ENCODE data around the gene CROCC2.

The CROCC2 gene

DNA sequence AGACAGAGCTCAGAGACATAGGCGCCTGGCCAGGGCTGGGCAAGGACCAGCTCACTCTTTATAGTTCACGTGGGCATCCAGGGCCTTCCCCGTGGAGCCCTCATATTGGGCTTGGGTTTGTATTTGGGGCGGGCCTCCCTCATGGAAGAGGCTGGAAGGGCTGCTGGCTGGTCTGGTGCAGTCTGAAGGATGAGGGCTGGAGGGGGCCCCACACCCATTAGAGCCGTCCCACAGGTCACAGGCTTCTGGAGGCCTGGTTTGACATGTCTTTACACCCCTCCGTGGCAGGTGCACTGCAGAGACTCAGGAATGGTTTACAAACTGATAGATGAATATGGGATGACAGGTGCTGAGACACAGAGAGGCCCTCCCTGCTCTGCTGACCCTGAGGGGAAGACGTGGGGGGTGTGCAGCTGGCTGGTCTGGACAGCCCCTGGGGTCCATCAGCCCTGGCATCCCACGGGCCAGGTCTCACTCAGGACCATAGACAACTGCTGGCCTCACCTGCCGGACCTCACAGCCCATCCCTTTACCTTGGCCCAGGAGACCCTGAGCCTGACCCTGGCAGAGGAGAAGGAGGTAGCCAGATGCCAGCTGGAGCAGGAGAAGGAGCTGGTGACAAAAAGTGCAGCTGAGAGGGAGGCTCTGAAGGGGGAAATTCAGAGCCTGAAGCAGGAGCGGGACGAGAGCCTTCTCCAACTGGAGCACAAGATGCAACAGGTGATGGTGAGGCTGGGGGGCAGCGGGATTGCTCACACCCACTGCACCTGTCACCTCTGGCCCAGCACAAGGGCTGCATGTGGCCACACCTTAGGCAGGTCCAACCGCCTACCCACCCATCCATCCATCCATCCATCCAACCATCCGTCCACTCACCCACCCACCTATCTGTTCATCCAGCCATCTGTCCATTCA, 43.9 kb downstream of the CROCC2 start:
- H3K4me3 ChIP-seq (ENCODE audit: low read depth, low read length), result no peak overlapping the region
- H3K9me3 ChIP-seq (ENCODE audit: control insufficient read depth, insufficient read depth, low read depth, low read length), result no peaks in the 10 kb centered on the region
- H3K4me1 ChIP-seq (ENCODE audit: control insufficient read depth, insufficient read depth, low read length), result peaks cover 9% of the 10 kb centered on the region; the same call in 1 of the 2 replicates
- H3K27me3 ChIP-seq (ENCODE audit: control insufficient read depth, insufficient read depth, low read length), result no peaks in the 10 kb centered on the region
- H3K27ac ChIP-seq (ENCODE audit: low read depth, low read length), result no peak overlapping the region
- H3K9ac ChIP-seq (ENCODE audit: low read length), result no peak overlapping the region
- H3K36me3 ChIP-seq (ENCODE audit: control insufficient read depth, insufficient read depth, low read length), result no peaks in the 10 kb centered on the region

DNA sequence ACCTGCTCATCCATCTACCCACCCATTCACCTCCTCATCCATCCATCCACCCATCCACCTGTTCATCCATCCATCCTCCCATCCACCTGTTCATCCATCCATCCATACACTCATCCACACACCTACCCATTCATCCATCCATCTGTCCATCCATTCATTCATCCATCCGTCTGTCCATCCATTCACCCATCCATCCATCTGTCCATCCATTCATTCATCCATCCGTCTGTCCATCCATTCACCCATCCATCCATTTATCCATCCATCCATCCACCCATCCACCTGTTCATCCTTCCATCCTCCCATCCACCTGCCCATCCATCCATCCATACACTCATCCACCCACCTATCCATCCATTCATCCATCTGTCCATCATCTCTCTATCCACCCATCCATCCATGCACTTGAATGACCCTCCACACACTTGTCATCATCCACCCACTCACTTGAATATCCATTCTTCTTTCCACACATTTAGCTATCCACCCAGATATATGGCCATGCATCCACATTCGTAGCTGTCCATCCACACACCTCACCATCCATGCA, 45.0 kb downstream of the CROCC2 start:
- Histone ChIP-seq H3K27ac (ENCODE audit: low read depth, low read length) (no peak overlapping the region), H3K4me3 (ENCODE audit: low read depth, low read length) (no peak overlapping the region), H3K4me1 (ENCODE audit: control insufficient read depth, insufficient read depth, low read length) (peaks cover 10% of the 10 kb centered on the region; the same call in 1 of the 2 replicates), H3K36me3 (ENCODE audit: control insufficient read depth, insufficient read depth, low read length) (no peaks in the 10 kb centered on the region), H3K9me3 (ENCODE audit: control insufficient read depth, insufficient read depth, low read depth, low read length) (no peaks in the 10 kb centered on the region), H3K9ac (ENCODE audit: low read length) (no peak overlapping the region), H3K27me3 (ENCODE audit: control insufficient read depth, insufficient read depth, low read length) (no peaks in the 10 kb centered on the region)

DNA sequence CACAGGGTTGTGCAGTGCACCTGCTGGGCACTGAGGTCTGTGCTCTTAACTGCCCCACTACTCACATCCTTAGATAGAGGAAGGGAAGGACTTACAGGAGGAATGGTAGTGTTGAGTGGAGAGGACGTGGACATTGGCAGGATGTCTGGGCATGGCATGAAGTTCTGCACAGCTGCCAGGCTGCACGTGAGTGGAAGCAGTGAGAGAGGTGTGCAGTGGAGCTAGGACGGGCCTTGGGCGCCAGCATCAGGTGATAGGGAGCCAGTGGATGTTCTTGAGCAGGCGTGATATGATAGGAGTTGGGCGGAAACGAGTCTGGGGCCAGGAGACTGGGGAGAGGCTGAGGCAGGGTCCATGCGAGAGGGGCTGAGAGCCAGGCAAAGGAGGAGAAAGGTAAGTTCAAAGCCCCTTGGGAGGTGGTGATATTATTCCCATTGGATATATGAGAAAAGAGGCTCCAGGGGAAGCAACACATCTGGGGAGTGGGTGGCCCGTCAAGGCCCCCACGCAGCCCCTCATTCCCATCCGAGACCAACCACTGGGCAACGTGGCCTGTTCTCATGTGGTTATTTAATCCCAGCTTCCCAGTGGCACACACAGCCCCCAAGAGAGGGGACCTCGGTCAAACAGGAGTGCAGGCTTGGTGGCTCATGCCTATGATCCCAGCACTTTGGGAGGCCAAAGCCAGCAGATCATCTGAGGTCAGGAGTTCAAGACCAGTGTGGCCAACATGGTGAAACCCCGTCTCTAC, 46.5 kb downstream of the CROCC2 start:
- H3K4me3 ChIP-seq (ENCODE audit: low read depth, low read length), result no peak overlapping the region
- no peak overlapping the region for H3K27ac ChIP-seq (ENCODE audit: low read depth, low read length)
- no peaks in the 10 kb centered on the region for H3K27me3 ChIP-seq (ENCODE audit: control insufficient read depth, insufficient read depth, low read length)
- H3K4me1 ChIP-seq (ENCODE audit: control insufficient read depth, insufficient read depth, low read length), result peaks cover 10% of the 10 kb centered on the region; the same call in 1 of the 2 replicates
- H3K36me3 ChIP-seq (ENCODE audit: control insufficient read depth, insufficient read depth, low read length), result no peaks in the 10 kb centered on the region
- no peak overlapping the region for H3K9ac ChIP-seq (ENCODE audit: low read length)
- H3K9me3 ChIP-seq (ENCODE audit: control insufficient read depth, insufficient read depth, low read depth, low read length), result no peaks in the 10 kb centered on the region

DNA sequence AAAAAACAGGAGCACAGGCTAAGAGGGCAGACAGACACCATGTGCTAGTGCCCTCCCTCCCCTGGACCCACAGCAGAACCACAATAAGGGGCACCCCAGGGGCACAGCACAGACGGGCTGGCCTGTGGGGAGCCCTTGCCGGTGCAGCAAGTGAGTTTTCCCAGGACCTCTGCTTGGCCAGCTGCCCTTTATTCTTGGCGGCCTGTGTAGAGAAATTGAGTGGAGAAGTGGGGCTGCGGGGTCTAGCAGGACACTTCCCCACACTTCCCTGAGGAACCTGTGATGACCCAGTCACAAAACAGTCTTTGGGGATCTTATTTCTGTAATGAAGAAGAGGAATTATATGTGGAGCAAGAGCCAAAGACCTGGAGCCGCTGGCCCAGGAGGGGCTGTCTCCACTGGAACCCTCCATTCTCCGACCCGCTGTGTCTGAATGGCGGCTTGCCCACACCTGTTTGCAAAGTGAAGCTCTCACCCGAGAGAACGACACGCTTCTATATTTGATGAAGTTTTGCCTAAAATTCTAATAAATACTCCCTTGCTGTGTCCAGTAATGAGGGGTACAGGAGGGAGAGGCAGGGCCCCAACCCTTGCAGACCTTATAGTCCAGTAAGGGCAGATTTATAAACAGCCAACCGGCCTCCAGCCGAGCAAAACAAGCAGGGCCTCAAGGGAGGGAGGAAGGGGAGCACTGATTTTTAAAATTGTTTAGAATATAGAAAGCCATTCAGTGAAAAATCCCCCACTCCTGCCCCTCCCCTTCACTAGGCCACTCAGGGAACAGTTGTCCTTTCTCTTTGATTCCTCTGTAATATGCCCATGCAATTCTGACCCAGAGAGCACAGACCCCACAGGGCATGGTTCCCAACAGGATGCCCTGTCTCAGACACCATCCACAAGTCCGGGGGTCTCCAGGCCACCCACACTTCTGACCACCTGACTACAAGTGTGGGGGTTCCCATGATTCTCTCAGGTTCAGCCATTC, 47.6 kb downstream of the CROCC2 start:
- Histone ChIP-seq H3K9ac (ENCODE audit: low read length) (no peak overlapping the region), H3K27me3 (ENCODE audit: control insufficient read depth, insufficient read depth, low read length) (no peaks in the 10 kb centered on the region), H3K36me3 (ENCODE audit: control insufficient read depth, insufficient read depth, low read length) (no peaks in the 10 kb centered on the region), H3K4me1 (ENCODE audit: control insufficient read depth, insufficient read depth, low read length) (peaks cover 10% of the 10 kb centered on the region; the same call in 1 of the 2 replicates), H3K4me3 (ENCODE audit: low read depth, low read length) (no peak overlapping the region), H3K9me3 (ENCODE audit: control insufficient read depth, insufficient read depth, low read depth, low read length) (no peaks in the 10 kb centered on the region), H3K27ac (ENCODE audit: low read depth, low read length) (no peak overlapping the region)

DNA sequence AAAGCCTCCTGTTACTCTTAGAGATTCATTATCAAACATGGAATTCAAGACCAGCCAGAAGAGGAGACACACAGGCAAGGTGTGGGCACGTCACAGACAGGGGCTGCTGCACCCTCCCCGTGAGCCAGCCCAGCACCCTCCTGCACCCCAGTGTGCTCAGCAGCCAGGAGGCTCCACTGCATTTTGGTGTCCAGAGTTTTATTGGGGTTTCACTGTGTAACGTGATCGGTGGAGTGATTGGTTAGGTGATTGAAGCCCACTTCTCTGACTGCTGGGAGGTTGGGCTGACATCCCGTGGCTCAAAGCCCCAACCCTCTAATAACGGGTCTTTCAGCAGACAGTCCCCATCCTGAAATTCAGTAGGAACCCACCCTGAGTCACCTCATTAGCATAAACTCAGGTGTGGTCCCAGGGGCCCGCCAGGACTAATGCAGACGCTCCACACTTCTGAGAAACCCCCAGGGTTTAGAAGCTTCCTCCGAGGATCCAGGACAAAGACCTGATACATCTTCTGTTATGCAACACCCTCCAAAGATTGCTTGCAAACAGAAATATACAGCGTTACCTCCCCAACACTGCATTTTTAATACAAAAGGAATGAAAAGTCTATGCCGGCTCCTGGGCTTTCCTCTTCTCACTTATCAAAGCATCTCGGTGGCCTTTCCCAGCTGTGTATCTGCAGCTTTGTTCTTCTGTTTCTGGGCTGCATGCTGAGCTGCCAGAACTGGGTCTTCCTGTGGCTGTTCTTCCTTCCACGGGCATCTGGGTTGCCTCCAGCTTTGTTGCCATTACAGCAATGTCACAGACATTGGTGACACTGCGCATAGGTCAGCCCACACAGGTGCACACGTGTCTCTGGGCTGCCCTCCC, 48.5 kb downstream of the CROCC2 start:
- Histone ChIP-seq H3K27me3 (ENCODE audit: control insufficient read depth, insufficient read depth, low read length) (no peaks in the 10 kb centered on the region), H3K9me3 (ENCODE audit: control insufficient read depth, insufficient read depth, low read depth, low read length) (no peaks in the 10 kb centered on the region), H3K4me3 (ENCODE audit: low read depth, low read length) (no peak overlapping the region), H3K36me3 (ENCODE audit: control insufficient read depth, insufficient read depth, low read length) (no peaks in the 10 kb centered on the region), H3K9ac (ENCODE audit: low read length) (no peak overlapping the region), H3K4me1 (ENCODE audit: control insufficient read depth, insufficient read depth, low read length) (peaks cover 10% of the 10 kb centered on the region; the same call in 1 of the 2 replicates), H3K27ac (ENCODE audit: low read depth, low read length) (no peak overlapping the region)

DNA sequence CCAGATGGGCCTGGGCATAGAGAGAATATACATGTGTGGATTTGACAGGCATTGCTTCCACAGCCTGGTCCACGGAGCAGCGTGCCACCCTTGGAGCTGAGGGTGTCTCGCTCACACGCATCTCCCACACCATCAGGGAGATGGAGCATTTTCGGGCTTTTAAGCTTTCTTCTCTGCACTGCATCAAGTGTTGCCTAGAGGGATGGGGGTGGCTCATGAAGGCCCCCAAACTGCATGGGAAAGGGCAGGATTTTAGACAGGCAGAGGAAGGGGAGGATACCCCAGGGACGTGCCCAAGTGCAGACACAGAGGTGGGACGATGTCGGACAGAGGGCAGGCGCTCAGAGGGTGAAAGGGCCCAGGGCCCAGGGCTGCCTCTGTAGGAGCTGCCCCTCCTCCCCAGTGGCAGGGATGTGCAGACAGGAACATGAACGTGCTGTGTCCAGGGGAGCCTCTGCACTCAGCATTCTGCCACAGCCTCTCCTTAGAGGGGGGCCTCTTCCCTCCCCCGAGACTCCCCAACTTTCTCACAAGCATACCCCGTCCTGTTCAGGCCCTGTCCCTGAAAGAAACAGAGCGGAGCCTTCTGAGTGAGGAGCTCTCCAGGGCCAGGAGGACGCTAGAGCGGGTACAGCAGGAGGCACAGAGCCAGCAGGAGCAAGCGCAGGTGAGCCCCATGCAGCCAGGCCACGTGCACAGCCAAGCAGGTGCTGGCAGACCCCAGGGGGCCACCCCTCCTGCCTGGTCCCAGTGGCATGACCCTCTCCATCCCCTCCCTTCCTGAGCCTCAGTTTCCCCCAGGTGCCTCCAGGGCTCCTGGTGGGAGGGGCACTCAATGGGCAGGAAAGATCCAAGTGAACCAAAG, 49.4 kb downstream of the CROCC2 start:
- no peaks in the 10 kb centered on the region for H3K9me3 ChIP-seq (ENCODE audit: control insufficient read depth, insufficient read depth, low read depth, low read length)
- H3K36me3 ChIP-seq (ENCODE audit: control insufficient read depth, insufficient read depth, low read length), result no peaks in the 10 kb centered on the region
- H3K9ac ChIP-seq (ENCODE audit: low read length), result no peak overlapping the region
- H3K4me1 ChIP-seq (ENCODE audit: control insufficient read depth, insufficient read depth, low read length), result peaks cover 10% of the 10 kb centered on the region; the same call in 1 of the 2 replicates
- no peak overlapping the region for H3K27ac ChIP-seq (ENCODE audit: low read depth, low read length)
- H3K27me3 ChIP-seq (ENCODE audit: control insufficient read depth, insufficient read depth, low read length), result no peaks in the 10 kb centered on the region
- H3K4me3 ChIP-seq (ENCODE audit: low read depth, low read length), result no peak overlapping the region

DNA sequence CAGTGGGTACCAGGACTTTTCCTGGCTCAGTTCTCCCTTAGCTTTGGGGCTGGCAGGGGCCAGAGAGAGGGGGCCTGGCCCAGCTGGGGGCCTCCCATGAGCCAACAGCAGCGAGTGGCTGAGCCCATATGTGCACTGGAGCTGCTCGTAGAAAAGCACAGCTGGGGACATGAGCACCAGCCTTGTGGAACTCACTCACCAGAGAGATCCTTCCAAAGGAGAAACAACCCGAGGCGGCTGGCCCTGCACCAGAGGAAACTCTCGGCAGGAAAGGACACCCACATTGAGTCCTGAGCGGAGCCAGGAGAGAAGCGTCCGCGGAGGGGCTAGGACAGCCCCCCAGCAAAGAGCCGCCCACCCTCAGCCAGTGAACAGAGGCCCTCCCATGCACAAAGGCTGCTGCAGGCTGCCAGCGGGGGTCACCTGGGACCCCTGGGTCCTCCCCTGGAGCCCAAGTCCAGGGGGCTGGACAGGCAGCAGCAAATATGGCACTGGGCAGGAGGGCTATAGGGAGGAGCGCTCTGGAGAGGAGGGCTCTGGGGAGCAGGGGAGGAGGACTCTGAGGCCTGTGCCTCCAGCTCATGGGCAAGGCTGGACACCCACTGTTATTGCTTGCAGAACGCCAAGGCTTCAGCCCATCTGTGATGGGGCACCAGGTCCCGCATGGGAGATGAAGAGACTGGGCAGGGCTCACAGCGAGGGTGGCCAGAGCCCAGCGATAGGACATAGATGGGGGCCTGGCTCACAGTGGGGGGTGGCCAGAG, 50.2 kb downstream of the CROCC2 start:
- peaks cover 14% of the 10 kb centered on the region for H3K4me1 ChIP-seq (ENCODE audit: control insufficient read depth, insufficient read depth, low read length)
- H3K9ac ChIP-seq (ENCODE audit: low read length), result no peak overlapping the region
- no peak overlapping the region for H3K27ac ChIP-seq (ENCODE audit: low read depth, low read length)
- no peaks in the 10 kb centered on the region for H3K27me3 ChIP-seq (ENCODE audit: control insufficient read depth, insufficient read depth, low read length)
- H3K4me3 ChIP-seq (ENCODE audit: low read depth, low read length), result no peak overlapping the region
- no peaks in the 10 kb centered on the region for H3K9me3 ChIP-seq (ENCODE audit: control insufficient read depth, insufficient read depth, low read depth, low read length)
- no peaks in the 10 kb centered on the region for H3K36me3 ChIP-seq (ENCODE audit: control insufficient read depth, insufficient read depth, low read length)

DNA sequence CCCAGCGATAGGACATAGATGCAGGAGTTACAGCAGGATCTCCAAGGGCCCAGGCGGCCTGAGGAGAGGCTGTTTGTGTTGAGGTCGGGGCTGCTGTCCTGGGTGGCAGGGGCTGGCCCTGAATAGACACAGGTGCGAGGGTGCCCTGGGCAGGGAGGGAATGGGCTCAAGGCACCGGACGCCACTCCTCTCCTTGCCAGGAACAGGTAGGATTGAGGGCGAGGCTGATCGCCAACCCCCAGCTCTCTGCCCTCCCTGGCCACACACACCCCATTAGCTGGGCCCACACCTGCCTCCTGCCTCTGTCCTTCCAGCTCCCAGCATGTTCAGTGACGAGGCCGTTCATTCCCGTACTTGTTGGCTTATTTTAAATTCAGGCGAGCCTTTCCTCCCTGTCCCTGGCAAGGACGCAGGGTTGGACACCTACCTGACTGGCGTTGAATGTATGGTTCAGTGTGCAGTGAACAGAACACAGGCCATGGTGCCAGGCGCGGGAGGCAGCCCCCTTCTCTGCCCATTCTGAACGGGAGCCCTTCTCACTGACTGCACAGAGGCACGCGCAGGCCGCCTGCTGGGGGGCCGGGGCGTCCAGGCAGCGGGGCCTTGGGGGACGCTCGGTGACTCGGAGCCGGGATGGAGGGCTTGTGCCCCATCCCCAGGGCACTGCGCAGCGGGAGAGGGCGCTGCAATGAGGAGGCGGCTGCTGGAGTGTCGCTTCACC, 51.0 kb downstream of the CROCC2 start:
- Histone ChIP-seq H3K4me1 (ENCODE audit: control insufficient read depth, insufficient read depth, low read length) (peaks cover 17% of the 10 kb centered on the region), H3K27me3 (ENCODE audit: control insufficient read depth, insufficient read depth, low read length) (no peaks in the 10 kb centered on the region), H3K4me3 (ENCODE audit: low read depth, low read length) (no peak overlapping the region), H3K9me3 (ENCODE audit: control insufficient read depth, insufficient read depth, low read depth, low read length) (no peaks in the 10 kb centered on the region), H3K27ac (ENCODE audit: low read depth, low read length) (no peak overlapping the region), H3K36me3 (ENCODE audit: control insufficient read depth, insufficient read depth, low read length) (no peaks in the 10 kb centered on the region), H3K9ac (ENCODE audit: low read length) (no peak overlapping the region)
